HG02759 (cell line): ENCODE measurements around the gene SHC1.
A peak's percentile ranks its signal among the peaks of the same experiment; 100 is the strongest.
"Not testable (repeated sequence)": the region's sequence is repeated elsewhere in the genome, so short reads cannot be mapped to it uniquely, and the experiment has no call there.

ENCODE experiments used
- ATAC-seq: cut with Tn5 transposase; IDR thresholded peaks from one replicate; pipeline ENCODE4 v1.9.1; 2021; ENCODE audit warnings: mild to moderate bottlenecking, moderate library complexity; ENCODE audit not compliant: unreplicated experiment

The SHC1 gene

DNA sequence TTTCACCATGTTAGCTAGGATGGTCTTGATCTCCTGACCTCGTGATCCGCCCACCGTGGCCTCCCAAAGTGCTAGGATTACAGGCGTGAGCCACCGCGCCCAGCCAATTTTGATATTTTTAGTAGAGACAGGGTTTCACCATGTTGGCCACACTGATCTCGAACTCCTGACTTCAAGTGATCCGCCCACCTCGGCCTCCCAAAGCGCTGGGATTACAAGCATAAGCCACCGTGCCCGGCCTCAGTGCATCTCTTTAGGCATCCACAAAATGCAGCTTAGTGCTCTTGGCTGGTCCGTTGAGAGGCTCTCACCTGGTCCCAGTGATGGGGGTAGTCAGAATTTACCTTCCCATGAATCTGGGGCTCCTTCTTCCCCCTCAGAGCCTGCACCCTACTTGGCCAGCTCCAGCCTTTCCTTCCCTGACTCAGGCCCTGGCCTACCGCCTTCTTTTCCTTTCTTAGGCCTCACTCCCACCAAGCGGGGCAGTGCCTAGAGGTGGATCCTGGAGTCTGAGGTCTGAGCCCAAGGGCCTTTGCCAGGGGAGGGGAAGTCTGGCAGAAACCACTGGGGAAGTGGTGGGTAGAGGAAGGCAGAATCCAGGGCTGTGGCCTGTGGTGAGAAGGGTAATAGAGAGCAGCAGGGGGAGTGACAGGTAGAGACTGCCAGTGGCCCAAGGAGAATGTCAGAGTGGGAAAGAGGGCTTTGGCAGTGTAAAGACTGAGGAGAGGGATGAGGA, 26.6 kb upstream of the SHC1 start:
- no peak for ATAC-seq

DNA sequence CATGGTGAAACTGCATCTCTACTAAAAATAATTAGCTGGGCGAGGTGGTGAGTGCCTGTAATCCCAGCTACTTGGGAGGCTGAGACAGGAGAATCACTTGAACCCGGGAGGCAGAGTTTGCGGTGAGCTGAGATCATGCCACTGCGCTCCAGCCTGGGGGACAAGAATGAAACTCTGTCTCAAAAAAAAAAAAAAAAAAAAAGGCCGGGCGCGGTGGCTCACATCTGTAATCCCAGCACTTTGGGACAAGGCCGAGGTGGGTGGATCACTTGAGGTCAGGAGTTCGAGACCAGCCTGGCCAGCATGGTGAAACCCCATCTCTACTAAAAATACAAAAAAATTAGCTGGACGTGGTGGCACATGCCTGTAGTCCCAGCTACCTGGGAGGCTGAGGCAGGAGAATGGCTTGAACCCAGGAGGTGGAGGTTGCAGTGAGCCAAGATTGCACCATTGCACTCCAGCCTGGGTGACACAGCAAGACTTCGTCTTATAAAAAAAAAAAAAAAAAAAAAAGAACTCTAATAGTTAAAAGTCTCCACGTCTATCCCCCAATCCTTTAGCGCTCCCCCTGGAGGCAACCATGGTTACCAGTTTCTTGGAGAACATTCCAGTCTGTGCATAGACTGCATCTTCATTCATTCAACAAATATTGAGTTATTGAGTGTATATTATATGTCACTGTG, 24.9 kb upstream of the SHC1 start:
- ATAC-seq = not testable (repeated sequence)

DNA sequence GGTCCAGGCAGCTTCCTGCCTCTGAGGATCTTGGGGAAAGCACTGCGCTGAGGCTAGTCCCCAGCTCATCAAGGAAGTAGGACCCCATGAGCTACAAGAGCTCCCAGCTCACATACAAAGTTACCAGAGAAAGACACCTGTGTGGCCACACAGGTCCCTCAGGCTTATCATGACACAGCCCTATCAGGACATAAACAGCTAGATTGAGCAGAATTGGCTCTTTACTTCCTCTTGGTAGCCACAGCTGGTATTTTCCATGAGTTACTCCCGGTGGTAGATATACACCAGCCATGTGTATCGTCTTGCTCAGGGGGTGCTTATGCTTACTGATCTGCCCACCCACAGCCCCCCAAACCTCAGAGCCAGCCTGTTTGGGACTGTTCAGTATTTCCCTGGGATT, 24.0 kb upstream of the SHC1 start:
- ATAC-seq = no peak

DNA sequence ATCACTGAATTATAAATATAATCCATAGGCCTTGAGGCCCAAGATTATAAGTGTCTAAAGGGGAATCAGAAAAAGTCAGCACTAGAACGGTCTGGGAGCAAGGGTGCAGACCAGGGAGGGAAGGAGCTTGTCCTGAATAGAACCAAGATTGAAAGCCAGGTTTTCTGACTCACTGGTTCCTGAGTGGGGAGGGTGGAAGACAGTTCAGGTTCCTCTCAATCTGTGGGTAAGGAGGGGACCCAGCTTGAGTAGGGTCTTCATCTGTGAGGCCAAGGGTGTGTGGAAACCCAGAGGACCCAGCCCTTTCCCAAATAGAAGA, 23.7 kb upstream of the SHC1 start:
- no peak for ATAC-seq

DNA sequence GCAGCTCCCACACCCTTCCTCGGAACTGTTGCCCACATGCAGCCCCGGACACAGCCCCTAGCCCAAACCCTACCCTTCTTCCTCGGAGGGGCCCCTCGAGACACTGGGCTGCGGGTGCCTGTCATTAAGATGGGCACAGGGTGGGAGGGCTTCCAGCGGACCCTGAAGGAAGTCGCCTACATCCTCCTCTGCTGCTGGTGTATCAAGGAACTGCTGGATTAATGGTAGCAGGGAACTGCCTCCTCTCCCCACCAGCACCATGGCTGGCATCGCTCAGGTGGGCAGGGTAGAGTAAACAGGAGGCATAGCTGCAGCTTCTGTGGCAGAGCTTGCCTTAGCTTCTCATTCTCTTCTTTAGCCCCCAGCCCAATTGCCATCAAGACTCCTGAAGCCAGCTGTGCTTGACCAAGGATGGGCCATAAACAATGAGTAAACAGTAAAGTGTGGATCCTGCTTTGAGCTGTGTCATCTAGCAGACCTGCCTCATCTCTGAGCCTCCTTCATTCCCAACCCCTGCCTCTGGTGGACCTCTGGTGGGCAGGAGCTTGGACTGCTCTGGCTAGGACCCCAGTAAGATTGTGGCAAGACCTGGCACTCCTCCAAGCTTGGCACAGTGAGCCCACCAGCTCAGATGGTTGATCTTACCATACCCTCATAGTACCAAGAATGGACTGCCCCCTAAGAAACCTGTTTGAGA, 23.2 kb upstream of the SHC1 start, which contains the start of gene LENEP:
LENEP (plus strand) TSS at position 15 of the 697 bp plus-strand sequence; CDS start at position 37, 22 bp downstream.
- ATAC-seq = no peak

DNA sequence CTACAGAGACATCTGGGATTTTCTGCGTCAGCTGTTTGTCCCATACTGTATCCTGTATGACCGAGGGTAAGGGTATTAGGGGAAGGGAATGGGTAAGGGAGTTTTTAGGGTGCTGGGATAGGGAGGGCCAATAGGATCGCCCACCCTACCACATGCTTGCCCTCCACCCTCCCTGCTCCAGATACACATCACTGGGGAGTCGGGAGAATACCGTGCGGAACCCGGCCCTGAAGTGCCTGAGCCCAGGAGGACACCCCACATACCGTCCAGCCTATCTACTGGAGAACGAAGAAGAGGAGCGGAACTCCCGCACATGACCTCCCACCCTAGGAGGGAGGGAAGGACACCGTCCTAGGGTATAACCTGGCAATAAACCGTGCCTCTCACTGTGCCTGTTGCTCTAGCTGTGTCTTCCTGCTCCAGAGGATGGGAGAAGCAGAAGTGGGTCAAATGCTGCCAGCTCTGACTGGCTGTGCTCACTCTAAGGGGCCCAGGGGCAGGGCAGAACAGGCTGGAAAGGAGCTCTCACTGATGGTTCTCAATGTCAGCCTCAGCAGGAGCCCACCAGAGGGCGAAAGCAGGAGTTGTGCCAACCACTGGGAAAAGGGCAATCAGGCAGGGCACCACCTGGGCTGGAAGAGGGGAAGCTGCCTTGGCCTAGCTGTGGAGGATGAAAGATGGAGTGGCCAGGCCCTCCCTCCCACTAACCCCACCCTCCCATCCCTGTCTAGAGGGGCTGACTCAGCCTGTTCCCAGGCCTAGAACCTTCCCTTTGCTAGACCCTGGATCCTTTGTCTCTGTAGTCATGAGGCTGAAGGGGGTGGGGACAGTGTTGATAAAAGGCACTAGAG, 22.4 kb upstream of the SHC1 start:
- no peak for ATAC-seq

DNA sequence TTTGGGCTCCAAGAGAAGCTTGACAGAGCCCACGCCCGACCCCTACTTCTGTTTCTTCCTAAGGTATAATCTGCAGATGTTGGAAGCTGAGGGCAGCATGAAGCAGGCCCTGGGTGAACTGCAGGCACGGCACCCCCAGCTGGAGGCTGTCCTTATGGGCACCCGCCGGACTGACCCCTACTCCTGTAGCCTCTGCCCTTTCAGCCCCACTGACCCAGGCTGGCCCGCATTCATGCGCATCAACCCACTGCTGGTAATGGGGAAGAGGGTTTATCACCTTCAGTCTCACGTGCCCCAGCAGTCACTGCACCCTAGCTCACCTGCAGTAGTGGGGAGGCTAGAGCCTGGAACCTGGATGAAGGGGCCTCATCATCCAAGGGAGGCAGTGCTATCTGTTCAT, 19.7 kb upstream of the SHC1 start:
- no peak for ATAC-seq

DNA sequence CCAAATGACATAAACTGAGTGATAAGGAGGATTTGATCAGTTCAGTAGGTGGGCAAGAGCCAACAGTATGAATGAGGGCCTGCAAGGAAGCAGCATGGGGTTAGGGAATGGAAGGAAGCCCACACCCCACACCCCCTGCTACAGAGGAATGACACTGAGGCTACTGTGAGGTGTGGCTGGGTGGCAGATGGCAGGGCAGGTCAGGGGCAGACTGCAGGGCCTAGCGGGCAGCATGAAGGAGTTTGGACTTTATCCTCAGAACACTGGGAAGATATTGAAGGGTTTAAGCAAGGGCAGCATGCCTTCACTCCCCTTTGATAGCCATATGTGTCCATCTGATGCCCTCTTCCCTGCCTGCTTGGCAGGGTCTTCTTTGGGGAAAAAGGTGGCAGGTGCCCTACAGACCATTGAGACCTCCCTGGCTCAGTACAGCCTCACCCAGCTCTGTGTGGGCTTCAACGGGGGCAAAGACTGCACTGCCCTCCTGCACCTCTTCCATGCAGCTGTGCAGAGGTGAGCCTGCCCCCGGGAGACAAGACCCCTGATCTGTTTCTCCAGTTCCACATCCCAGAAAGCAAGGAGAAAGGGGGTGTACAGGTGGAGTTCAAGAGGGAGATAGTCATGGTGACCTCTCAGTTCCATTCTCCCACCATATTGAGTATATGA, 18.8 kb upstream of the SHC1 start:
- no peak for ATAC-seq

DNA sequence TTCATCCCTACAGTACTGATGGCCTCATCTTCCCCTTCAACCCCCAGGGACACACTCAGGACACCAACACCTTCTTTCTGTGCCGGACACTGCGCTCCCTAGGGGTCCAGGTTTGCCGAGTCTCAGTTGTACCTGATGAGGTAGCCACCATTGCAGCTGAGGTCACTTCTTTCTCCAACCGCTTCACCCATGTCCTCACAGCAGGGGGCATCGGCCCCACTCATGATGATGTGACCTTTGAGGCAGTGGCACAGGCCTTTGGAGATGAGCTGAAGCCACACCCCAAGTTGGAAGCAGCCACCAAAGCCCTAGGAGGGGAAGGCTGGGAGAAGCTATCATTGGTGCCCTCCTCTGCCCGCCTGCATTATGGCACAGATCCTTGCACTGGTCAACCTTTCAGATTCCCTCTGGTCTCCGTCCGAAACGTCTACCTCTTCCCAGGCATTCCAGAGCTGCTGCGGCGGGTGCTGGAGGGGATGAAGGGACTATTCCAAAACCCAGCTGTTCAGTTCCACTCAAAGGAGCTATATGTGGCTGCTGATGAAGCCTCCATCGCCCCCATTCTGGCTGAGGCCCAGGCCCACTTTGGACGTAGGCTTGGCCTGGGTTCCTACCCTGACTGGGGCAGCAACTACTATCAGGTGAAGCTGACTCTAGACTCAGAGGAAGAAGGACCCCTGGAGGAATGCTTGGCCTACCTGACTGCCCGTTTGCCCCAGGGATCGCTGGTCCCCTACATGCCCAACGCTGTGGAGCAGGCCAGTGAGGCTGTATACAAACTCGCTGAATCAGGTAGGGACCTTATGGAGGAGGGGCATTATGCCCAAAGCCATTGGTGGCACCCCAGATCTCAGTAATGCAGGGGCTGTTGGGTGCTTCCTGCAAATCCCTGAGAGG, 17.8 kb upstream of the SHC1 start:
- ATAC-seq = no peak

DNA sequence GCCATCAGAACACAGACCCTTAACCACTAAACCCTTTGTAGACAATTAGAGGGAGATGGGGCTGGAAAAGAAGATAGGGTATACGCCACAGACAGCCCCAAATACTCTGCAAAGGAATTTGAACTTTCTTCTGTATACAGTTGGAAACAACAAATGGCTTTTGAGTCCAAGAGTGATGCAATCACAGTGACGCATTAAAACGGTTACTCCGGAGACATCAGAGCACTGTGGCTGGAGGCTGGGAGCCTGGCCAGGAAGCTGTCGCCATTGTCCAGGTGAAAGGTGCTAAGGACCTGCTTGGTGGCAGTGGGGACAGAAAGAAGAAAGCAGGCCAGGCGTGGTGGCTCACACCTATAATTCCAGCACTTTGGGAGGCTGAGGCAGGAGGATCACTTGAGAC, 16.8 kb upstream of the SHC1 start:
- no peak for ATAC-seq

DNA sequence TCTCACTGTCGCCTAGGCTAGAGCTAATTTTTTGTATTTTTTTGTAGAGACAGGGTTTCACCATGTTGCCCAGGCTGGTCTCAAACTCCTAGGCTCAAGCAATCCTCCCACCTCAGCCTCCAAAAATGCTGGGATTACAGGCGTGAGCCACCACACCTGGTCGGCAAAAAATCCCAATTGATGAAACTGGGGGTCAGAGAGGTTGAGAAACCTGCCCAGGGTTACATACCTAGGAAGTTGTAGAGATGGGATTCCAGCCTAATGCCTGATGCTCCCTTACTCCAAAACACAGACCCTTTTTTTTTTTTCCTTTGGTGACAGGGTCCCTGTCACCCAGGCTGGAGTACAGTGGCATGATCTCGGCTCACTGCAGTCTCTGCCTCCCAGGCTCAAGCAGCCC, 16.2 kb upstream of the SHC1 start:
- not testable (repeated sequence) for ATAC-seq

DNA sequence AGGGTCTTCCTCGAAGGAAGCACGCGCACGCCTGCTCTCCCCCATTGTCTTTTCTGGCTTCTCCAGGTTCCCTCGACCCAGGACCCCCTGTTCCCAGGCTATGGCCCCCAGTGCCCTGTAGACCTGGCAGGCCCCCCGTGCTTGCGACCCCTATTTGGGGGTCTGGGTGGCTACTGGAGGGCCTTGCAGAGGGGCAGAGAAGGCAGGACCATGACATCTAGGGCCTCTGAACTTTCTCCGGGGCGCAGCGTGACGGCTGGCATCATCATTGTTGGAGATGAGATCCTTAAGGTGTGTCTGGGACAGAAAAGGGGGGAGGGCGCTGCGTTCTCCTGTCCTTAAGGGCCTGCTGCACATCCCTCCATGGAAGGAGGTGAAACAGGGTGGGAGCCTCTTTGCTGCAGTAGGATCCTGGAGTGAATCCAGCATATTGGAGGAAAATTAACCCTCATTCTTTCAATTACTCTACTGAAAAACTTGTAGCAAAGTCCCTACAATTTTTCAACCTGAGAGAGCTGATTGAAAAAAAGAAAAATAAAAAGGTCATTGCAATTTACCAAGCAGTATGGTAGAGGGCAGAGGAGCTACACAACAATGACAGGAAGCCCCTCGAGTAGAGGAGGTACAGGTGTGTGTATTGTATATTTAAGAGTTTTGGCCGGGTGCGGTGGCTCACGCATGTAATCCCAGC, 13.4 kb upstream of the SHC1 start:
- ATAC-seq = no peak

DNA sequence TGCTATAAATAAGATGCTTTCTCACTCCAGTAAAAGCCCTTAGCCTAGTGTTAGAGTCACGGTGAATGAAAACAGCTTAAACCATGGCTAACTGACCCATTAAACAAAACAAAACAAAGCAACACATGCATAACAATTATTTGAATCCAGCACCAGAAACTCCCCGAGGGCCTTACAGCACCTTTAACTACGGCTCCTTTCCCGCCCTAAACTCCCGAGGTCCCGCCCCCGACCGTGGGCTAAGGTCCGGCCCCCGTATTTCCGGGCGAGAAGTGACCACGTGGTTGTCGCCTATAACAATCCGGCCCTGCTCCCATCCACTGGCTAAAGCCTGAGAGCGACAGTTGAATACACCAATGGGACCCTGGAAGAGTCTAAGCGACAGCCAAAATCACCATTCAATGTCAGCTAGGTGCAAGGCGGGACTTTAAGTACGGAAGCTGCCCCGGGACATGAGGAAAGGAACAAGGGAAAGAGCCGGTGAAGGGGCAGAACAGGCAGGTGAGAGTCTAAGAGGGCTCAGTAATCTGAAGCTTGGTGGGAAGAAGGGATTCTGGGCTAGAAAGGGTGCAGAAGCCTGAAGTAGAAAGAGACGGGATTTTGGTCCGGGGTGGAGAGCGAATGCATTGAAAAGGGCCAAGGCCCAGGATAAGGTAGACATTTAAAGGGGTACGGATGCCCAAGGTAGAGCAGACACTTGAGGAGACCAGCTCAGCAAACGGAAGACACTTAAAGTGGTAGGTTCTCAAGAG, 12.5 kb upstream of the SHC1 start, which contains the start of gene FLAD1:
FLAD1 (plus strand) TSS at position 448 of the 752 bp plus-strand sequence. CDS start 351 bp downstream, outside the sequence.
- peak; percentile 100 for ATAC-seq

DNA sequence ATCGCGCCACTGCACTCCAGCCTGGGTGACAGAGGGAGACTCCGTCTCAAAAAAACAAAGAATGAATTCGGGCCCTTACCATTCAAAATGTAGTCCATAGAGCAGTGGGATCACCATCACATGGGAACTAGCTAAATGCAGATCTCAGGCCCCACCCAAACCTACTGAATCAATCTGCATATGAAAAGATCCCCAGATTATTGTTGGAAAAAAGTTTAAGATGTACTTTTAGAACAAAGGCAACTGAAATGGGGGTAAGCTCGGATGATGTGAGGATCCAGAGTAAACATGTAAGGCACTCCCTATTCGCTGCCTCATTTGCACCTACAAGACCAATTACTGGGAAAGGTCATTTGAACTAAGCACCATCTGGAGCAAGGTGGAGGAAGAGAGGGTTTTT, 11.8 kb upstream of the SHC1 start:
- ATAC-seq = no peak

DNA sequence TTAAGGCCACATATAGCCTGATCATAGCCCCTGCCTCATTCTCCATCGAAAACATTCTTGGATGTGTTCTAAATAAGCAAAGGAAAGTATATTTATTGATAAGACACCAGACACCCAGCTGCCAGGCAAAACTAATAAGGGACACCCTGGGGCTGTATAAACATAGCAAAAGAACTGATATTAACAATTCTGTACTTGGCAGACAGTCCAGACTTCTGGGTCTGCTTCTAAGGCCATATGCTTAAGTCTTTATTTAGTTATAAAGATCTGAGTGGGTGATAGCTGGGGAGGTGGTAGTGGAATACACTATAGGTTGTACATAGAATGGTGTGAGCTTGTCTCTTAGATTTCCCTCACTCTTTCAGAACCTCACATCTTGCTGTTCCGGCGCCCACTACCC, 7.8 kb upstream of the SHC1 start:
- no peak for ATAC-seq

DNA sequence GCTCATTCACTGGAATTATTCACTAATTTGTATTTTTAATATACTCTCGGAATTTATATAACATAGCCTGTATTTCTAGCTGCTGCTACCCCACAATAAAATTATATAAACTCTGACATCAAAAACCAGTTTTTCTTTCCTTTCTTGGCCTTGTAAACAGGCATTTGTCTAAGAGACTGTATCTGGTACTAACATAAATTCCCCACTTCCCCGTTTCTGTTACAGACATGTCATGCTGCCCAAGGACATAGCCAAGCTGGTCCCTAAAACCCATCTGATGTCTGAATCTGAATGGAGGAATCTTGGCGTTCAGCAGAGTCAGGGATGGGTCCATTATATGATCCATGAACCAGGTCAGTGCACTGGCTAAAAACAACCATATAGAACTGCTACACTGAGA, 7.2 kb upstream of the SHC1 start:
- not testable (repeated sequence) for ATAC-seq

DNA sequence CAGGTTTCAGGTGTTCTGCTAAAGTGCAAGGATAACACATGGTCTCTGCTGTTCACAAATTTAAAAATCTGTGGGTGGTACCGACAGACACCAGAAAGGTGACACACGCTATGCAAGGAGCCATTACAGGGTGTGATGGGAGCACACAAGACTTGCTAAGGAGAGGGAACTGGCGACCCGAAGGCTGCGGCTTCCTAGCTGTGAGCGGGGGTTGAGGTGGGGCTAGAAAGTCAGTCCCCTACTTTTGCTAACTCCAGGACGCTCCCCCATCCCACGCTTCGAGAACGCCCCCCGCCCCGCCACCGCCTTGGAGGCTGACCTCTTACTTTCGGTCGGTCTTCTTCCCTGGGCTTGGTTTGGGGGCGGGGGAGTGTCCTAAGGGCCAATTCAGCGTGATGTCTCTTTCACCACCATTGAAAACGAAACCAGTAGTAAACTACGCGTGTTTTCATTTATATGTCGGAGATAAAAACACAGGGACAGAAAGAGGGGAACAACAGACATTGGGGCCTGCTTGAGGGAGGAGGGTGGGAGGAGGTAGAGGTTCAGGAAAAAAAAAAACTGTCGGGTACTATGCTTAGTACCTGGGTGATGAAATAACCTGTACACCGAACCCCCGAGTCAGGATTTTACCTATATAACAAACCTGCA, 5.0 kb upstream of the SHC1 start:
- no peak for ATAC-seq
